Adipose tissue (tissue), 3 donors: ENCODE results near the gene IER5L. TPM values are rescaled to one million over a fixed set of nuclear protein-coding genes. Genes with fewer than 3 reads are reported as not detected.

Experiments used
- H3K27ac ChIP-seq: one replicate; pipeline ENCODE4 v1.5.1; 2013; ENCODE audit warnings: low read depth, low read length
- WGBS, 3 donors: extraction: QIAGEN DNeasy Blood & Tissue Kit; methylation state at CpG; one replicate each; pipeline ENCODE4 v1.1.7; 2013; 5-methylcytosine and 5-hydroxymethylcytosine counted together
- polyA plus RNA-seq, 3 donors: library from polyadenylated mRNA; stranded (reverse); fragments of 200-250 nt; gene quantifications; one replicate each; pipeline ENCODE4 v1.2.3, GENCODE V29; 2013
- donor health status: healthy with polysubstance abuse.
- donor health status: Bipolar disorder and iron deficiency.
- donor health status: healthy.

Gene IER5L
- polyA plus RNA-seq = 10 to 100 TPM in 2 of 3 donors, 1 to 10 TPM in 1; 3.8 to 16.8 (median 10.3) TPM

- 0% methylated on average over 80 to 90 of the region's 90 CpGs for WGBS, 3 donors
- H3K27ac ChIP-seq = no peak within 1 kb of the TSS
Measured at GRCh38 chr9:129177791-129178567, at the start of gene IER5L. Gene IER5L (minus strand): TSS chr9:129178261. CDS start chr9:129178052, 209 bp downstream.

GRCh38 chr9:129227843-129228189 lies 49.8 kb upstream of the IER5L start:
- 79 to 89% (median 88%) methylated on average over 10 of the region's 10 CpGs for WGBS, 3 donors
- no peak overlapping the region for H3K27ac ChIP-seq

GRCh38 chr9:129225815-129226214 lies 47.8 kb upstream of the IER5L start:
- H3K27ac ChIP-seq = no peak overlapping the region
- WGBS, 3 donors = 7 to 55% (median 8%) methylated on average over 12 of the region's 12 CpGs

DNA sequence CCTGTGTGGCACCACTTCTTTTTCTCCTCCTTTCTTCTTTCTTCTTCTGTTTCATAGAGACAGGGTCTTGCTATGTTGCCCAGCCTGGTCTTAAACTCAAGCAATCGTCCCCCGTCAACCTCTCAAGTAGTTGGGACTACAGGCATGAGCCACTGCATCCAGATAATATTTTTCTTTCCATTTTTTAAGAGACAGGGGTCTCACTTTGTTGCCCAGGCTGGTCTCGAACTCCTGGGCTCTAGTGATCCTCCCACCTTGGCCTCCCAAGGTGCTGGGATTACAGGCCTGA lies 47.4 kb upstream of the IER5L start:
- 68 to 83% (median 76%) methylated on average over 3 of the region's 3 CpGs for WGBS, 3 donors
- no peak overlapping the region for H3K27ac ChIP-seq

DNA sequence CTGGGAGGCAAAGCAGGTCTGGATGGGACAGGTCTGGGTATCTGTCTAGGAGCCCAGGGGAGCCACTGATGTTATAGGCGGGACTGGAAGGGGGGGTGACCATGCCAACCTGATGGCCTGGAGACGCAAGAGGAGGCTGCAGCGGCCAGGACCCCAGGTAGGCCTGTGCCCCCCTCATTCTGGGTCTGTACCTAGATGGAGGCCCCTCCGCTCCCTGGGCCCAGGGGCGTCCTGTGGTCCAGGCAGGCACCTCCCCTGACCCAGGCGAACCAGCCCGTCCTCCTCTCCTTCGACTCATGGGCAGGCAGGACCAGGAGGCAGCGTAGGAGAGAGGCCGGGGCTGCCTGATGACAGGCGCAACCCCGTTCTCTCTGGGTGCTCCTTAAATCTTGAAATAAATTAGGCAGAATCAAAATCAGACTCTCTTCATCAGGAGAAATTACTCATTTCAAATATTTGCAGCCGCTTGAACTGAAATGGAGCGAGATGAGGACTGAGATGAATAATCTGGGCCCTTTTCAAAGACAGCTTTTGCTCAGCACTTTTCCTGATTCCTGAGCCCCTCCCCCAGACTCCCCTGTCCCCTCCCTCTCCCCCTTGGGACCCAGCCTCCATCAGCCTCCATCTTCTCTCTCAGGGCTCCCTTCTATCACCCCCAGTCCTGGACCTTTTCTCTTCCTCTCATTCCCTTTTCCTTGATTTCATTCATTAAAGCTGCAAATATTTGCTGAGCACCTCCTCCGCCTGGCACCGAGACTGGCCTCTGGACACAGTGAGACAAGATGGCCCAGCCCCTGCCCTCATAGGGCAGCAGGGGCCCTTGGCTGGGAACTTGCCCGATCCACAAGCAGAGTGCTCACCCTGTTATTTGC lies 46.8 kb upstream of the IER5L start:
- 85 to 89% (median 85%) methylated on average over 16 to 17 of the region's 17 CpGs for WGBS, 3 donors
- peak overlapping the region; percentile 10 for H3K27ac ChIP-seq

GRCh38 chr9:129223551-129224208 lies 45.6 kb upstream of the IER5L start:
- H3K27ac ChIP-seq = no peak overlapping the region
- WGBS, 3 donors = 69 to 81% (median 77%) methylated on average over 15 of the region's 15 CpGs

DNA sequence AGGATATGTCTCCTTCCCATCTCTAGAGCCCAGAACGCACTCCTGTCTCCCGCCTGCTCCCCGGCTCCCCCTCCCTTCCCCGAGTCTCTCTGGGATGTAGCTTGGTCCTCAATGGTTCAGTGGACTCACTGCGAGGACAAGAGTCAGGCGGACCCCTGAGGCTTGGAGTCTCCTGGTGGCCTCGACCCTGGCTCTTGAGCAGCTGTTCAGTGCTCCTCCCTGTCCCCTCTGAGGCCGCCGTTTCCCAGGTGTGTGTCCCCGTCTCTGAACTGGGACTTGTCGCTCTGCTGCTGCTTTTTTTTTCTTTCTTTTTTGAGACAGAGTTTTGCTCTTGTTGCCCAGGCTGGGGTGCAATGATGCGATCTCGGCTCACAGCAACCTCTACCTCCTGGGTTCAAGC lies 44.8 kb upstream of the IER5L start:
- WGBS, 3 donors = 93 to 95% (median 95%) methylated on average over 13 of the region's 13 CpGs

GRCh38 chr9:129221979-129222635 lies 44.0 kb upstream of the IER5L start:
- 88 to 91% (median 90%) methylated on average over 15 of the region's 15 CpGs for WGBS, 3 donors
- H3K27ac ChIP-seq = no peak overlapping the region

More for the DNA sequence above, 44.8 kb upstream of the IER5L start:
- H3K27ac ChIP-seq = no peak overlapping the region

GRCh38 chr9:129221233-129221632 lies 43.2 kb upstream of the IER5L start:
- WGBS, 3 donors = 66 to 90% (median 74%) methylated on average over 7 of the region's 7 CpGs
- no peak overlapping the region for H3K27ac ChIP-seq

- no peak overlapping the region for H3K27ac ChIP-seq
- WGBS, 3 donors = 81 to 91% (median 84%) methylated on average over 6 of the region's 6 CpGs
Measured at GRCh38 chr9:129220771-129221170, 42.7 kb upstream of the IER5L start.

DNA sequence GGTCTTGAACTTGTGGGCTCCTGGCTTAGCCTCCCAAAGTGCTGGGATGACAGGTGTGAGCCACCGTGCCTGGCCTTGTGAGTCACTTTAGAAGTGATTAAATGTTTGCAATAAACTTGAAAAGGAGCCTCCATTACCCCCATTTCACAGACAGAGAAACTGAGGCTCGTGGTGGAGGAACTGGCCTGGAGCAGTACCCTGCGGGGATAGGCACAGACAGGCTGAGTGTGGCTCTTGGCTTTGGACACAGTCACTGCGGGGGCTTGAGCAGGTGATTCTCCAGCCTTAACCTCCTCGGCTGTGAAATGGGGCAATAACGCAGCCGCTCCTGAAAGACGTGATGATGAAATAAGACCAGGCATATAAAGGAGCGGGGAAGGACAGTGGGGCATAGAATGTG lies 40.9 kb upstream of the IER5L start:
- H3K27ac ChIP-seq = no peak overlapping the region
- 76 to 81% (median 80%) methylated on average over 9 of the region's 9 CpGs for WGBS, 3 donors

GRCh38 chr9:129218272-129218625 lies 40.2 kb upstream of the IER5L start:
- H3K27ac ChIP-seq = no peak overlapping the region
- 66 to 86% (median 74%) methylated on average over 6 of the region's 6 CpGs for WGBS, 3 donors

- WGBS, 3 donors = 93 to 96% (median 93%) methylated on average over 5 of the region's 5 CpGs
- no peak overlapping the region for H3K27ac ChIP-seq
Measured at GRCh38 chr9:129213551-129213950, 35.5 kb upstream of the IER5L start.

- WGBS, 3 donors = 67 to 83% (median 80%) methylated on average over 7 of the region's 7 CpGs
- H3K27ac ChIP-seq = no peak overlapping the region
Measured at GRCh38 chr9:129211686-129212085, 33.6 kb upstream of the IER5L start.

DNA sequence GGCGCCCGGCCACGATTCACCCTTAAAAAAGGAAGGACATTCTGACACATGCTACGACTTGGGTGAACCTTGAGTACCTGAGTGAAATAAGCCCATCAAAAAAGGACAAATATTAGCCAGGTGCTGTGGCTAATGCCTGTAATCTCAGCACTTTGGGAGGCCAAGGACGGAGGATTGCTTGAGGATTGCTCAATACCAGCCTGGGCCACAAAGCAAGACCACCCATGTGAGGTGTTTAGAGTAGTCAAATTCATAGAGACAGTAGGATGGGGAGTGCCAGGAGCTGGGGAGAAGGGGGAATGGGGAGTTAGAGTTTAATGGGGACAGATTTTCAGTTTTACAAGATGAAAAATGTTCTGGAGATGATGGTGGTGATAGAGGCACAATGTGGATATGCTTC lies 32.1 kb upstream of the IER5L start:
- no peak overlapping the region for H3K27ac ChIP-seq
- WGBS, 3 donors = 71 to 76% (median 74%) methylated on average over 5 of the region's 5 CpGs

GRCh38 chr9:129209580-129209979 lies 31.5 kb upstream of the IER5L start:
- 74 to 90% (median 90%) methylated on average over 7 of the region's 7 CpGs for WGBS, 3 donors
- H3K27ac ChIP-seq = no peak overlapping the region

DNA sequence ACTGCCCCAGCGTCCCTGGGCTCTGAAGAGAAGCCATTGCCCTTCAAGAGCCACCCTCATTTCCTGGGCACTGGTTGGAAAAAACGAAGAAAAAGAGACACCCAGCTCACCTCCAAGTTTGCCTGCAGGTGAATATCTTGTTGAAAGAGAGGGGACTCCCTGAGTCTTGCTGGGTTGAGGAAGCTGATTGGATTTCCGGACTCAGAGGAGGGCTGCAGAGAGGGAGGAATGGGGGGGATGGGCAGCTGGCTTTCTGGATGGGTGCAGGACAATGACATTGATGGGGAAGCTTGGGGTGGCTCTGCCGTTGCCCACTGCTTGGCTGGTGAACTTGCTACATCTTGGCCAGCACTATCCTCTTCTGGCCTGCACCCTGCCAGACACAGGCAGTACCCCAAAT lies 31.0 kb upstream of the IER5L start:
- H3K27ac ChIP-seq = no peak overlapping the region
- WGBS, 3 donors = 76 to 83% (median 77%) methylated on average over 4 of the region's 4 CpGs

DNA sequence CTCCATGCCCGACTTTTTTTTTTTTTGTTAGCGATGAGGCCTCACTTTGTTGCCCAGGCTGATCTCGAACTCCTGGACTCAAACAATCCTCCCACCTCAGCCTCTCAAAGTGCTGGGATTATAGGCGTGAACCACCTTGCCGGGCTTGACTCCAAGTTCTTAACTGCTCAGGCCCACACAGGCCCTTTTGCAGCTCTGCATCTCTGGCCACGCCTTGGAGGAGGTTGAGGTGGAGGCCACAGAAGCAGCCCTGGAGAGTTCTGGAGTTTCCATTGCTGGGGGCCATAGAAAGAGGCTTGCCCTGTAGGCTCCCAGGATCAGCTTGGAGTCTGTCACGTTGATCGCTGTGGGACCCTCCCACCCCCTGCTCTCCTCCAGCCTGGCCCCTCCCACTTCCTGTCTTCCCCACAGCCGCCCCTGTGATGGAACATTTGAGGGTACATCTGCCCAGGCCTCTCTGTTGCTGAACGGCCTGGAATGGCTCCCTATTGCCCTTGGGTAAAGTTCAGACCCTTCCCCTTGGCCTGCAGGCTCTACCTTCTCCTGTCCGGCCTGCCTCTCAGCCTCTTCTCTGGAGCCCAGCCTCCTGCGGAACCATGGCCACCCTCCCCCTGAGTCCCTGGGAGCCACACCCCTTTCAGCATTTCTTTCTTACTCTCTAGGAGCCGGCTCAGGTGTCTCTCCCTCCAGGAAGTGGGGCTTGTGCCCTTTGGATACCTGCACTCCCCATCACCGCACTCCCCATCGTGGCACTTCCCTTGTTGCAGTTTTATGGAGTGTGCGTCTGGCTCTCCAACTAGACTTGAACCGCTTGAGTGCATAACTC lies 30.4 kb upstream of the IER5L start:
- 73 to 82% (median 81%) methylated on average over 17 of the region's 17 CpGs for WGBS, 3 donors
- no peak overlapping the region for H3K27ac ChIP-seq
